ENCODE results near the gene GSTT2. TPM values are rescaled to one million over a fixed set of nuclear protein-coding genes. Genes with fewer than 3 reads are reported as not detected.
A peak's percentile ranks its signal among the peaks of the same experiment; 100 is the strongest.
"Not testable (repeated sequence)": the region's sequence is repeated elsewhere in the genome, so short reads cannot be mapped to it uniquely, and the experiment has no call there.

GSTT2 gene
- total RNA-seq, 2 experiments from 2014 or later = not detected

- H3K4me1 Mint-ChIP-seq; ATAC-seq; H3K36me3 Mint-ChIP-seq; H3K27me3 Mint-ChIP-seq; CTCF ChIA-PET; H3K27ac Mint-ChIP-seq; H3K9me3 Mint-ChIP-seq (ENCODE audit: low read depth); H3K4me3 Mint-ChIP-seq; DNase-seq: not testable (repeated sequence)
Measured at GRCh38 chr22:23986538-23987178, 6.7 kb downstream of the GSTT2 start.

- ATAC-seq = peak; percentile 20
- H3K27me3 Mint-ChIP-seq; H3K4me1 Mint-ChIP-seq; H3K36me3 Mint-ChIP-seq; H3K9me3 Mint-ChIP-seq (ENCODE audit: low read depth); H3K27ac Mint-ChIP-seq; DNase-seq; H3K4me3 Mint-ChIP-seq; CTCF ChIA-PET: not testable (repeated sequence)
Measured at GRCh38 chr22:23989583-23990244, 9.8 kb downstream of the GSTT2 start.

GRCh38 chr22:23993080-23993479, 13.1 kb downstream of the GSTT2 start:
- H3K27me3 Mint-ChIP-seq = peaks cover 11% of the 10 kb centered on the region
- H3K9me3 Mint-ChIP-seq (ENCODE audit: low read depth); H3K4me1 Mint-ChIP-seq; H3K4me3 Mint-ChIP-seq; DNase-seq; H3K27ac Mint-ChIP-seq; ATAC-seq; H3K36me3 Mint-ChIP-seq: not testable (repeated sequence)
- CTCF ChIA-PET = interaction anchor here (1.4 kb wide), 1 partner anchor 14 kb away, joined by 3 read pairs; no protein-coding TSS in a partner anchor

- H3K27ac Mint-ChIP-seq; H3K4me3 Mint-ChIP-seq; H3K36me3 Mint-ChIP-seq; DNase-seq; H3K9me3 Mint-ChIP-seq (ENCODE audit: low read depth); H3K4me1 Mint-ChIP-seq; ATAC-seq: not testable (repeated sequence)
- CTCF ChIA-PET = interaction anchor here (1.4 kb wide), 1 partner anchor 13 kb away, joined by 3 read pairs; no protein-coding TSS in a partner anchor
- H3K27me3 Mint-ChIP-seq = peaks cover 11% of the 10 kb centered on the region
Measured at GRCh38 chr22:23993581-23994177, 13.7 kb downstream of the GSTT2 start.

GRCh38 chr22:23997092-23997491, 17.2 kb downstream of the GSTT2 start:
- peaks cover 2% of the 10 kb centered on the region for H3K4me1 Mint-ChIP-seq
- DNase-seq (no peak), ATAC-seq (no peak)
- no peaks in the 10 kb centered on the region for H3K9me3 Mint-ChIP-seq (ENCODE audit: low read depth)
- no peaks in the 10 kb centered on the region for H3K36me3 Mint-ChIP-seq
- no peak overlapping the region for H3K4me3 Mint-ChIP-seq
- H3K27ac Mint-ChIP-seq = no peak overlapping the region
- CTCF ChIA-PET = no interaction called here
- peaks cover 11% of the 10 kb centered on the region for H3K27me3 Mint-ChIP-seq

- CTCF ChIA-PET; H3K4me1 Mint-ChIP-seq; ATAC-seq; H3K27ac Mint-ChIP-seq; H3K9me3 Mint-ChIP-seq (ENCODE audit: low read depth); DNase-seq; H3K36me3 Mint-ChIP-seq; H3K4me3 Mint-ChIP-seq: not testable (repeated sequence)
- H3K27me3 Mint-ChIP-seq = peaks cover 11% of the 10 kb centered on the region
Measured at GRCh38 chr22:23999779-24000178, 19.8 kb downstream of the GSTT2 start.

GRCh38 chr22:24001314-24001713, 21.4 kb downstream of the GSTT2 start:
- Mint-ChIP-seq H3K27me3 (peaks cover 6% of the 10 kb centered on the region), H3K4me1 (peaks cover 2% of the 10 kb centered on the region), H3K9me3 (ENCODE audit: low read depth) (no peaks in the 10 kb centered on the region), H3K36me3 (no peaks in the 10 kb centered on the region), H3K27ac (no peak overlapping the region), H3K4me3 (no peak overlapping the region)
- DNase-seq (no peak), ATAC-seq (no peak)
- CTCF ChIA-PET = interaction anchor here (0.8 kb wide), 1 partner anchor 57 kb away, joined by 3 read pairs; no protein-coding TSS in a partner anchor

GRCh38 chr22:24002272-24002671, 22.3 kb downstream of the GSTT2 start:
- no peak overlapping the region for H3K27ac Mint-ChIP-seq
- peaks cover 5% of the 10 kb centered on the region for H3K27me3 Mint-ChIP-seq
- CTCF ChIA-PET = no interaction called here
- no peaks in the 10 kb centered on the region for H3K9me3 Mint-ChIP-seq (ENCODE audit: low read depth)
- DNase-seq = no peak
- H3K4me1 Mint-ChIP-seq = peaks cover 2% of the 10 kb centered on the region
- no peak overlapping the region for H3K4me3 Mint-ChIP-seq
- no peaks in the 10 kb centered on the region for H3K36me3 Mint-ChIP-seq
- no peak for ATAC-seq

- H3K9me3 Mint-ChIP-seq (ENCODE audit: low read depth) = no peaks in the 10 kb centered on the region
- no peaks in the 10 kb centered on the region for H3K36me3 Mint-ChIP-seq
- H3K4me3 Mint-ChIP-seq = no peak overlapping the region
- CTCF ChIA-PET = no interaction called here
- no peak for DNase-seq
- H3K4me1 Mint-ChIP-seq = no peaks in the 10 kb centered on the region
- H3K27me3 Mint-ChIP-seq = peaks cover under 1% of the 10 kb centered on the region
- H3K27ac Mint-ChIP-seq = no peak overlapping the region
- no peak for ATAC-seq
Measured at GRCh38 chr22:24002851-24003250, 22.9 kb downstream of the GSTT2 start.

GRCh38 chr22:24003887-24004286, 24.0 kb downstream of the GSTT2 start:
- Mint-ChIP-seq H3K27me3 (no peaks in the 10 kb centered on the region), H3K4me1 (no peaks in the 10 kb centered on the region), H3K27ac (no peak overlapping the region), H3K36me3 (no peaks in the 10 kb centered on the region), H3K9me3 (ENCODE audit: low read depth) (no peaks in the 10 kb centered on the region), H3K4me3 (no peak overlapping the region)
- DNase-seq = no peak
- CTCF ChIA-PET = interaction anchor here (1.2 kb wide), 1 partner anchor 151 kb away, joined by 3 read pairs; no protein-coding TSS in a partner anchor
- no peak for ATAC-seq

GRCh38 chr22:24005201-24005600, 25.3 kb downstream of the GSTT2 start, which contains the start of gene GSTT4:
GSTT4 (minus strand) TSS chr22:24005453; CDS start chr22:24005356, 97 bp downstream.
- Mint-ChIP-seq H3K36me3 (no peaks in the 10 kb centered on the region), H3K4me1 (peaks cover 2% of the 10 kb centered on the region), H3K9me3 (ENCODE audit: low read depth) (peaks cover 2% of the 10 kb centered on the region), H3K27me3 (no peaks in the 10 kb centered on the region), H3K4me3 (no peak within 1 kb of the TSS), H3K27ac (no peak within 1 kb of the TSS)
- CTCF ChIA-PET = no interaction called here
- ATAC-seq = no peak
- no peak for DNase-seq

GRCh38 chr22:24006207-24006913, 26.4 kb downstream of the GSTT2 start:
- ATAC-seq (no peak), DNase-seq (no peak)
- H3K27ac Mint-ChIP-seq = no peak overlapping the region
- CTCF ChIA-PET = interaction anchor here (1.1 kb wide), 1 partner anchor 13 kb away, joined by 3 read pairs; no protein-coding TSS in a partner anchor
- peaks cover 2% of the 10 kb centered on the region for H3K9me3 Mint-ChIP-seq (ENCODE audit: low read depth)
- no peaks in the 10 kb centered on the region for H3K27me3 Mint-ChIP-seq
- H3K4me3 Mint-ChIP-seq = no peak overlapping the region
- H3K4me1 Mint-ChIP-seq = peaks cover 9% of the 10 kb centered on the region
- no peaks in the 10 kb centered on the region for H3K36me3 Mint-ChIP-seq

- DNase-seq (no peak), ATAC-seq (no peak)
- Mint-ChIP-seq H3K4me1 (peaks cover 10% of the 10 kb centered on the region), H3K27ac (no peak overlapping the region), H3K36me3 (no peaks in the 10 kb centered on the region), H3K27me3 (no peaks in the 10 kb centered on the region), H3K4me3 (no peak overlapping the region), H3K9me3 (ENCODE audit: low read depth) (peaks cover 2% of the 10 kb centered on the region)
- CTCF ChIA-PET = interaction anchor here (1.1 kb wide), 1 partner anchor 14 kb away, joined by 3 read pairs; no protein-coding TSS in a partner anchor
Measured at GRCh38 chr22:24006914-24007214, 26.9 kb downstream of the GSTT2 start.

Measured in activated CD8-positive, alpha-beta memory T cell treated with anti-CD3 and anti-CD28 coated beads, Interleukin-2, amount 10 ng/mL, durations not matched to agents 7 days and 5 days (primary cell).